Stomach (tissue), 9 donors: ENCODE data around the gene PCDHGC4. TPM values are rescaled to one million over a fixed set of nuclear protein-coding genes. Genes with fewer than 3 reads are reported as not detected.

Source experiments
- DNase-seq, 2 donors: peaks; one replicate each; pipeline versions ENCODE4 v3.0.0 to v3.0.0-alpha.2; 2013 to 2019
- H3K27ac ChIP-seq, 5 donors: fragments of 200-600 bp in 4 of 5; sonication (generic) in 4 of 5; one replicate each; pipeline ENCODE4 v1.5.1; 2013 to 2019; ENCODE audit warnings: mild to moderate bottlenecking in 1 of 5, moderate library complexity in 1 of 5
- H3K27me3 ChIP-seq, 3 donors: fragments of 200-600 bp; sonication (generic); one replicate each; pipeline ENCODE4 v1.5.1; 2017 to 2019; ENCODE audit warnings: mixed run types in 1 of 3
- H3K36me3 ChIP-seq, 4 donors: fragments of 200-600 bp; sonication (generic); 1 replicate in 3 of 4; 2 replicates in 1 of 4; pipeline ENCODE4 v1.5.1; 2016 to 2019
- H3K4me1 ChIP-seq, 4 donors: fragments of 200-600 bp; sonication (generic); one replicate each; pipeline ENCODE4 v1.5.1; 2016 to 2019
- H3K4me3 ChIP-seq, 4 donors: fragments of 200-600 bp; sonication (generic) in 3 of 4; one replicate each; pipeline ENCODE4 v1.5.1; 2016 to 2019; ENCODE audit warnings: mild to moderate bottlenecking in 1 of 4
- H3K9me3 ChIP-seq, 4 donors: fragments of 200-600 bp; sonication (generic); one replicate each; pipeline ENCODE4 v1.5.1; 2016 to 2019
- EP300 ChIP-seq: sonication (generic); formaldehyde crosslinking; IDR thresholded peaks from one replicate; pipeline ENCODE4 v1.6.1; 2017; ENCODE audit warnings: antibody characterized with exemption
- POLR2A ChIP-seq, 4 donors: fragments of 450-650 bp; IDR thresholded peaks; one replicate each; pipeline ENCODE4 v1.6.1; 2016; ENCODE audit warnings: antibody characterized with exemption in 4 of 4, control low read depth in 2 of 4, mild to moderate bottlenecking in 1 of 4, moderate library complexity in 1 of 4
- POLR2AphosphoS5 ChIP-seq, 3 donors: sonication (generic); formaldehyde crosslinking; IDR thresholded peaks; one replicate each; pipeline ENCODE4 v1.6.1; 2016; ENCODE audit warnings: antibody characterized with exemption in 3 of 3
- WGBS, 5 donors: extraction: QIAGEN DNeasy Blood & Tissue Kit in 3 of 5; methylation state at CpG; one replicate each; pipeline versions ENCODE4 v1.1.5 to v1.1.7; 2013 to 2018; 5-methylcytosine and 5-hydroxymethylcytosine counted together
- intact Hi-C: fragments of 100-400 bp; cut with DNase I; formaldehyde crosslinking; loops from one replicate; pipeline ENCODE4 v1.15.1; 2023; ENCODE audit warnings: low total_unique reads
- polyA plus RNA-seq, 3 donors: library from polyadenylated mRNA; stranded (reverse); fragments of 200-250 nt; gene quantifications; one replicate each; pipeline ENCODE4 v1.2.3, GENCODE V29; 2013
- total RNA-seq, 5 donors: library from RNA; depleted of rRNA; stranded (reverse); fragments of >200 nt; gene quantifications; one replicate each; pipeline versions ENCODE4 v1.1.0 to v1.2.3, GENCODE V29; 2014 to 2016
- TF ChIP-seq, protein P1 (sequence below), 7 experiments: fragments of 450-650 bp in 4 of 7; fragments of 200-600 bp in 3 of 7; sonication (generic) in 3 of 7; IDR thresholded peaks; one replicate each; pipeline ENCODE4 v1.5.1; 2016 to 2019; ENCODE audit warnings: antibody characterized with exemption in 7 of 7, control low read depth in 2 of 7, mild to moderate bottlenecking in 1 of 7
- donor health status: healthy with polysubstance abuse.
- donor health status: Bipolar disorder and iron deficiency.
- donor health status: healthy.

The PCDHGC4 gene
- total and polyA plus RNA-seq, 8 donors = 0.87 to 15.4 (median 5.0) TPM; not detected in 4

- Histone ChIP-seq H3K36me3 (peaks cover 25 to 52% (median 39%) of the 10 kb centered on the region in 4 donors), H3K4me3 (peak overlapping the region in 2 of 4 donors; percentile 53 to 57), H3K4me1 (peaks cover 49 to 82% (median 67%) of the 10 kb centered on the region in 4 donors), H3K27ac (peak overlapping the region; percentile 11 to 92 (median 86)), H3K27me3 (no peaks in the 10 kb centered on the region), H3K9me3 (no peaks in the 10 kb centered on the region)
- intact Hi-C loops = no loop called here
- TF ChIP-seq, protein P1, sequence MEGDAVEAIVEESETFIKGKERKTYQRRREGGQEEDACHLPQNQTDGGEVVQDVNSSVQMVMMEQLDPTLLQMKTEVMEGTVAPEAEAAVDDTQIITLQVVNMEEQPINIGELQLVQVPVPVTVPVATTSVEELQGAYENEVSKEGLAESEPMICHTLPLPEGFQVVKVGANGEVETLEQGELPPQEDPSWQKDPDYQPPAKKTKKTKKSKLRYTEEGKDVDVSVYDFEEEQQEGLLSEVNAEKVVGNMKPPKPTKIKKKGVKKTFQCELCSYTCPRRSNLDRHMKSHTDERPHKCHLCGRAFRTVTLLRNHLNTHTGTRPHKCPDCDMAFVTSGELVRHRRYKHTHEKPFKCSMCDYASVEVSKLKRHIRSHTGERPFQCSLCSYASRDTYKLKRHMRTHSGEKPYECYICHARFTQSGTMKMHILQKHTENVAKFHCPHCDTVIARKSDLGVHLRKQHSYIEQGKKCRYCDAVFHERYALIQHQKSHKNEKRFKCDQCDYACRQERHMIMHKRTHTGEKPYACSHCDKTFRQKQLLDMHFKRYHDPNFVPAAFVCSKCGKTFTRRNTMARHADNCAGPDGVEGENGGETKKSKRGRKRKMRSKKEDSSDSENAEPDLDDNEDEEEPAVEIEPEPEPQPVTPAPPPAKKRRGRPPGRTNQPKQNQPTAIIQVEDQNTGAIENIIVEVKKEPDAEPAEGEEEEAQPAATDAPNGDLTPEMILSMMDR (IDR thresholded peaks at IDR 0.05) = no peak
- TF ChIP-seq POLR2A (IDR thresholded peaks at IDR 0.05) = no peak
- TF ChIP-seq EP300 = no peak
- TF ChIP-seq POLR2AphosphoS5 (IDR thresholded peaks at IDR 0.05) = no peak
- DNase-seq = no peak
- 54 to 63% (median 56%) methylated on average over 4 of the region's 4 CpGs for WGBS, 5 donors
These were observed 27.0 kb downstream of the PCDHGC4 start for GRCh38 chr5:141511771-141512325.

- peak overlapping the region; percentile 11 to 92 (median 86) for H3K27ac ChIP-seq
- no peaks in the 10 kb centered on the region for H3K9me3 ChIP-seq
- H3K36me3 ChIP-seq = peaks cover 27 to 58% (median 44%) of the 10 kb centered on the region in 4 donors
- H3K4me1 ChIP-seq = peaks cover 45 to 78% (median 64%) of the 10 kb centered on the region in 4 donors
- intact Hi-C loops = no loop called here
- H3K27me3 ChIP-seq = no peaks in the 10 kb centered on the region
- TF ChIP-seq POLR2AphosphoS5 (IDR thresholded peaks at IDR 0.05) (peak in 1 of 3 donors; percentile 2), EP300 (no peak)
- TF ChIP-seq, protein P1 (IDR thresholded peaks at IDR 0.05) = peak in 5 of 7 experiments; percentile 73 to 92 (median 76)
- H3K4me3 ChIP-seq = peak overlapping the region; percentile 53 to 57 (median 54)
- DNase-seq = peak; percentile 88 to 94
- WGBS, 5 donors = 9 to 20% (median 17%) methylated on average over 21 to 28 of the region's 28 CpGs
These were observed 27.6 kb downstream of the PCDHGC4 start for GRCh38 chr5:141512390-141512910.

DNA sequence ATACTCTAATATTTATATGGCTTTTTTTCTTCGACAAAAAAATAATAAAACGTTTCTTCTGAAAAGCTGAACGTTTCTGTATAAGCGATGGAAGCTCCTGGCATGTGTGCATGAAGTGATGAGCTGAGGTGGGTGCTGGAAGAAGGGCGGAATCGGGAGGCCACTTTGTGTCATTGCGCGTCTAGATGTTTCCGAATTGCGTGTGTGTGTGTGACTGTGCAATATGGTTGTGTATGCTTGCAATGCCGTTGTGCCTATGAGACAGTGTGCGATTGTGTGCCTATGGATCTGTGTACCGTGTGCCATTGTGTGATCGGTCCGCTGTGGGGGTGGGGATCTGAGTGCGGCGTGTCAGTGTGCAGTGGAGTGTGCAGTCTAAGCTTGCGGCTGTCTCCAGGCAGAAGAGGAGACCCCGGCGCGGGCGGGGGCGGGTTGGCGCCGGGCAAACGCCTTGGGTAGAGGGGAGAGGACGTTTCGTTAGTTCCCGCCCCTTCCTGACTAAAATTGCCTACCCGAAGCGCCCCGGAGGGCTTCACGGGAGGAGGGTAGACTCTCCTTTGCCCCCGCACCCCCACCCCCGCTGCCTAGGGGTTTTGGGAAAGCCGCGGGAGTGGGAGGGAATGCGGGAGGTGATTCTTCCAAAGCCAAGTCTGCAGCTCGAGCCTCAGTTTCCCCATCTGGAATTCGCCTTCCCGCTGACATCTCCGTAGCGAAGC, 28.2 kb downstream of the PCDHGC4 start:
- no peaks in the 10 kb centered on the region for H3K27me3 ChIP-seq
- 10 to 31% (median 17%) methylated on average over 38 to 43 of the region's 43 CpGs for WGBS, 5 donors
- DNase-seq = peak in 1 of 2 donors; percentile 84
- H3K4me3 ChIP-seq = peak overlapping the region; percentile 53 to 57 (median 54)
- peak in 1 of 3 donors; percentile 13 for TF ChIP-seq POLR2AphosphoS5 (IDR thresholded peaks at IDR 0.05)
- TF ChIP-seq POLR2A (IDR thresholded peaks at IDR 0.05) = no peak
- H3K9me3 ChIP-seq = no peaks in the 10 kb centered on the region
- peak overlapping the region; percentile 28 to 92 (median 86) for H3K27ac ChIP-seq
- H3K36me3 ChIP-seq = peaks cover 27 to 64% (median 47%) of the 10 kb centered on the region in 4 donors
- H3K4me1 ChIP-seq = peaks cover 39 to 77% (median 60%) of the 10 kb centered on the region in 4 donors
- intact Hi-C loops = no loop called here

DNA sequence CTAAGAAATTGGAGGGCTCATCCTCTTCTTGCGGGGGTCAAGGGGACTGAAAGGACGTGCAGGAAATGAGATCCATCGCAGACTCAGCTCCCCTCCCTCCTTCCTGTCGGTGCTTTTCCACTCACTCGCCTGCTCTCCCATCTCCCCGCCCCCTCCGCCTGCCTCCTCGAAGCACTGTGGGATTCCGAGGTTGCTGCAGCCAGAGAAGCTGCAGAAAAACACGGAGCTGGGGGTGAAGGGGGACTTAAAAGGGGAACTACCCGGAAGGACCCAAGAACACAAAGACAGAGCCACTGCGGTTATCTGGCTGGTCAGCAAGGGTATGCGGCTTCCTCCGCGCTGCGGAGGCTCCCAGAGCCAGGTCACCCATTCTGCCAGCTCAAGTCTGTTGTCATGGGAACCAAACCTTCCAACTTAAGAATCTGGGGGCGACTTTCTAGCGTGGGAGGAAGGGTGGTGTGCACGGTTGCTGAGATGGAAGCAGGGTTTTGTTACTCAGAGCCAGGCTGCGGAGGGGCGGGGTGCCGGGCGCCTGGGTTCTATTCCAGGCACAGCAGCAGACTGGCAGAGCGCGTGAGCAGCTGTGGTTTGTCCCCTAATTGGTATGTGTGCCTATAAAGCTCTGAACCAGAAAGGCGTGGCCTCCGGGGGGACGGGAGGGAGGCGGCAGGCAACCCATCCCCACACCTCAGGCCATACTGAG, 28.9 kb downstream of the PCDHGC4 start:
- H3K4me3 ChIP-seq = peak overlapping the region; percentile 53 to 57 (median 54)
- WGBS, 5 donors = 20 to 34% (median 23%) methylated on average over 28 to 29 of the region's 29 CpGs
- H3K9me3 ChIP-seq = no peaks in the 10 kb centered on the region
- no peak for TF ChIP-seq POLR2A (IDR thresholded peaks at IDR 0.05)
- TF ChIP-seq, protein P1 (IDR thresholded peaks at IDR 0.05) = no peak
- TF ChIP-seq POLR2AphosphoS5 (IDR thresholded peaks at IDR 0.05) = peak in 1 of 3 donors; percentile 11
- peaks cover 27 to 71% (median 53%) of the 10 kb centered on the region in 4 donors for H3K36me3 ChIP-seq
- H3K27me3 ChIP-seq = no peaks in the 10 kb centered on the region
- intact Hi-C loops = no loop called here
- peak overlapping the region; percentile 28 to 92 (median 86) for H3K27ac ChIP-seq
- DNase-seq = peak in 1 of 2 donors; percentile 93
- H3K4me1 ChIP-seq = peaks cover 36 to 75% (median 59%) of the 10 kb centered on the region in 4 donors
